Large intestine (tissue), 3 donors: ENCODE data around the gene TRIM45. TPM values are rescaled to one million over a fixed set of nuclear protein-coding genes. Genes with fewer than 3 reads are reported as not detected.

Source experiments
- DNase-seq, 2 donors: peaks; one replicate each; pipeline versions ENCODE4 v3.0.0 to v3.0.0-alpha.2; 2013
- H3K27ac ChIP-seq: one replicate; pipeline ENCODE4 v1.5.1; 2013; ENCODE audit warnings: low read length
- H3K27me3 ChIP-seq: 2 replicates; pipeline ENCODE4 v1.6.1; 2013; ENCODE audit warnings: low read length; ENCODE audit not compliant: control insufficient read depth, insufficient read depth
- H3K36me3 ChIP-seq: 2 replicates; pipeline ENCODE4 v1.6.1; 2013; ENCODE audit warnings: low read length; ENCODE audit not compliant: control insufficient read depth, insufficient read depth
- H3K4me1 ChIP-seq: one replicate; pipeline ENCODE4 v1.6.1; 2013; ENCODE audit warnings: low read length; ENCODE audit not compliant: control insufficient read depth, insufficient read depth
- H3K4me3 ChIP-seq: one replicate; pipeline ENCODE4 v1.5.1; 2013; ENCODE audit warnings: low read length
- H3K9me3 ChIP-seq: one replicate; pipeline ENCODE4 v1.6.1; 2013; ENCODE audit warnings: mild to moderate bottlenecking, low read depth, low read length, moderate library complexity; ENCODE audit not compliant: control insufficient read depth
- WGBS: methylation state at CpG from one replicate; pipeline ENCODE4 v1.1.5; 2013; ENCODE audit warnings: low lambda C conversion rate; ENCODE audit not compliant: insufficient coverage; 5-methylcytosine and 5-hydroxymethylcytosine counted together
- polyA plus RNA-seq: library from polyadenylated mRNA; unstranded; fragments of 120-200 nt; gene quantifications from one replicate; pipeline ENCODE4 v1.2.1, GENCODE V29; 2013

Gene TRIM45
- polyA plus RNA-seq, 1 donor: 9.0 TPM

DNA sequence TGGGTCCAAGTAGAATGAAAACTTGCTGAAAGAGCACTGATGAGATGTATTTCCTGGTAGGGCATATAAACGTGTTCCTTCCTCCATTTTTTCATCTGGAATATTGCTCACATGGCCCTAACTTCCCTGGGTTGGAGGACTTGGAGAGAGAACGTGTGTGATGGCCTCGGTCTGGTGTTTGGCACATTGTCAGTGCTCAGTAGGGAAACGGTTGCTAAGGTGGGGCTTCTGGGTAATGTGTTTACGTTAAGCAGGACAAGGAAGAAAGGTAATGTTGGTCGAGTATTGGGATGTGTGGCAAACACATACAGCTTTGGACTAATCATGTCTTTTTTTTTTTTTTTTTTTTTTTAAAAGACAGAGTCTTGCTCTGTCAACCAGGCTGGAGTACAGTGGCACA is 55.2 kb downstream of the TRIM45 start:
- H3K27ac ChIP-seq: no peak overlapping the region
- H3K36me3 ChIP-seq: no peaks in the 10 kb centered on the region
- no peaks in the 10 kb centered on the region for H3K4me1 ChIP-seq
- H3K27me3 ChIP-seq: no peaks in the 10 kb centered on the region
- no peak overlapping the region for H3K4me3 ChIP-seq
- H3K9me3 ChIP-seq: no peaks in the 10 kb centered on the region
- WGBS: no CpG with 5 or more reads among the region's 6 CpGs
- DNase-seq: no peak

DNA sequence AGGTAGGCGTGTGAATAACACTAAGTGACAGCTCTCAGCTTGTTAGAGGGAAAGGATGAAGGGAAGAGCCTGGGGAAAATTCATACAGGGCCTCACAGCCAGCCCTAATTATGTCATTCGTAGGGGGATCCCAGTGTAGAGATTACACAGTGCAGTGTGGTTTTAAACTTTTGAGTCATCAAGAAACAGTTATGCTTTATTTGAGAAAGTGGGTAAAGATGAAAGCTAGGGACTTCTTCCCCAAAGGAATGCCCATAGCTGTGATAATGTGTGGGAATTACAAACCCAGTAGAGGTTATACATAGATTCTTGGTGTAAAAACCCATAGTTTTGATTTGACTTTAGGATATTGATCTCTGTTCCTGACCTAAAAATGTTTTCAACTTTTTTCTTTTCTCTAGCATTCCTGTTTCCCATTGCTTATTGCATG is 59.5 kb downstream of the TRIM45 start:
- 83% methylated on average over 1 of the region's 2 CpGs for WGBS
- no peak overlapping the region for H3K27ac ChIP-seq
- no peaks in the 10 kb centered on the region for H3K27me3 ChIP-seq
- no peak overlapping the region for H3K4me3 ChIP-seq
- no peaks in the 10 kb centered on the region for H3K4me1 ChIP-seq
- no peak for DNase-seq
- H3K36me3 ChIP-seq: no peaks in the 10 kb centered on the region
- no peaks in the 10 kb centered on the region for H3K9me3 ChIP-seq

Other genes starting within 250 kb of the TRIM45 start
- gene PTGFRN, start 211.8 kb downstream of the TRIM45 start, polyA plus RNA-seq: 37.9 TPM
- 4.6 TPM for gene CD101, start 120.0 kb downstream of the TRIM45 start, polyA plus RNA-seq
- 19.8 TPM for gene TTF2, start 61.4 kb downstream of the TRIM45 start, polyA plus RNA-seq
- 0.04 TPM for gene VTCN1, start 89.2 kb upstream of the TRIM45 start, polyA plus RNA-seq
- 28.3 TPM for gene MAN1A2, start 245.7 kb upstream of the TRIM45 start, polyA plus RNA-seq